NCI-H1092 treated with DMSO at 0.1 percent for 48 hours (cell line): ENCODE results near the gene SKIDA1.

Experiments used
- DNase-seq: peaks from one replicate; lab custom pipeline; 2025; lab: John Stamatoyannopoulos, UW

Gene SKIDA1

DNA sequence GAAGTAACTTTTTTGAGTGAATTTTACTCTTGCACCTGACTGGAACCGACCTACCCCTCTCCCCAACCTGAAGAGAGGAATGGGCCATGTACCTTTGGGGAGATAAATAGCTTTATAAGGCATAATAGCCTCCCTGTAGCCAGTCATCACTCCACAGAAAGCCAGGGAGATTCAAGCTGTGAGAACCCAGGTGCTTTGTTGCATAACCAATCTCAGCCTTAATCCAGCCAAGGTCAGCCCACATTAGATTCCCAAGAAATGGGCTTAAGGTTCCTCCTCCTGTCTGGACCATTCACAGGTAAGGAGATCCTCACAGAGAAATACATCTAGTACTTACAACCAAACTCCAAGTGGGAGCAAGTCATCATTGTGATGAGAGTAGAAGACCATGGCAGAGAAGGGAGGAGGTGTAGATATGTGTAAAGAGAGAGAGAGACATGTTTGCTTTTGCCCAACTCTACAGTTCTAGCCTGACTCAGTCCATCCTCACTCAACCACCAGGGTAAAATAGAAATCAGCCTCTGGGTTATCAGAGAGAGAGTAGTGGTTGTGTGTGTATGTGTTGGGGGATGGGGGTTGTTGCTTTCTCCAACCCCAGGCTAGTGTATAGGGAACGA, 23.6 kb downstream of the SKIDA1 start:
- no peak for DNase-seq

DNA sequence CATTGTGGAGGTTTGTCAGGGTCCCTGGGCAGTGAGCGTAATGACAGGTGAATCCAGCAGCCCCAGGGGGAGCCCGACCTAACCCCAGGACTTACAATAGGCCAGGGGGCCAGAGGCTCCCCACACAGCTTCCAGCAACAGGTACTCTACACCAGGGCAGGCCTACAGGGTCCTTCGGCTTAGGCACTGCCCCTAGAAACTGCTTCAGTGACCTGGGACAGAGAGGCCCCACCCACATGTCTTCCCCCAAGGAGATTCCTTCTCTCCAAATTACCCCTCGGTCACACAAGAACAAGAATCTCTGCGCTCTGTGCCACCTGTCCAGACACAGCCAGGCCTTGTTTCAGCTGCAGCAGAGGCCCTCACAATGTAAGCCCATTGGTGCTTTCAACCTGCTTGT, 24.4 kb downstream of the SKIDA1 start:
- no peak for DNase-seq

DNA sequence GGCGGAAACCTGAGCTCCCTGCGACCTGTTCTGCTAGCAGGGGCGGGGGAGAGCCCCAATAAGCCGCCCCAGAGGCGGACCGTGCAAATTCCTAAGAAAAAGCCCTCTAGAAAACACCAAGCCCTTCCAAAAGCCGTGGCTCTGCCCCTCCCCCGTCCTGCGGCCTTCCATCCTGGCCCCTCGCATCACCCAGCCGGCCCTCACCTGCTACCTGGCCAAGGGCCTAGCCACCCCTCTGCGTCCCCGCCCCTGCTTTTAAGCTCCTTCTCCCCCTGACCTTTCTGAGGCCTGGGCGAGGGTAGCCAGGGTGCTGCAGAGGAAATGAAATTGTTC, 24.9 kb downstream of the SKIDA1 start:
- DNase-seq, result no peak

DNA sequence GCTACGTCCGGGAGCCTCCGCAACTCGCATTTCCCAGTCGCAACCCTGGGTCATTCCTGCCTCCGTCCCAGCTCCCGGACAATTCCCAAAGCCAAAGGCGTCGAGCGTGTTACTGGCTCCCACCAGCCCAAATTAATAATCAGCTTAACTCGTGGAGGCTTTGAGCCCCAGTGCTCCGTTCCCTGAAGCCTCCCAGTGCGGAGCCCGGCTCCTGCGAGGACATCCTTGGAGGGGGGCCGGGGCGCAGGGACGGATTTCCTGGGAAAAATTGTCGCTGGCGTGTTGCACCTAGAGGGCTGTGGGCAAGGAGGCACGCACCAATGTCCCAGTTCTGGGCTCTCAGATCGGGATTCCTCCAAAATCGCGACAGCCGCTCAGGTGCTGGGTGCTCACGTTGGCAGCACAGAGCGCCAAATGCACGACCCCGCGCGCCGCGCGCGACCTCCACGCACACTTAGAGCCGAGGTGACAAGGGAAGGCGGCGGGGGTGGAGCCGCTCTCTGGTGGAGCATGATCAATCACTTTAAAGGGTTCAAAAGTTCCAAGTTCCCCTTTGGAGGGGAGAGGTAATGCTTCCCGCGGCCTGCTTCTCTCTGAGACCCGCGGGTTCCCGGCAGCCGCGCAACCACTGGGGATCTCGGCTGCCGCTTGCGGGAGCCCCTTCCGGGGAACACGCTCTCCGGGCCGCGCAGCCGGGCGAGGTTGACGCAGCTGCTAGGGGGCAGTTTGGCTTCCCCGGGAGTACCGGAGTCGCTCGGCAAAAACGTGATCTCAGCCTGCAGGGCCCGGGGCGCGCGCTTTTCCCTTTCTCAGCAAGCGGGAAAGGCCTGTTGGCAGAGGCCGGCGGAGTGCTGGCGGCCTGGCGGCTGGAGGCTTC, 25.5 kb downstream of the SKIDA1 start:
- DNase-seq, result no peak

DNA sequence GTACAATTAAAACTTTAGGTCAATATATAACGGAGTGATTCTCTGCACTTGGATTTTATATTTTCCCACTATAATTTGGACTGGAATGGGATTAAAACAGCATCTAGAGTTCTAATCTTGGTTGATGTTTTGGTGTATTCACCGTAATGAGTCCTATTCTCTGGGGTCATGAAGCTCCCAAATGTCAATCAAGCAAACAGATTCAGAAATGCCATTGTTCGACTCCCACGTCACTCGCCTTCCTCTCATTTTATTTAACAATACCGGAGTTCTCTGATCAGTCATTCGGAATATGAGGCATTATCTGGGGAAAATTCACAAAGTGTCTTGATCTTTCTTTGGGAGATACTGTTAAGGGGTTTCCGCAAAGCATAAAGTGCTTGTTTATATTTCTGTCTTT, 26.5 kb downstream of the SKIDA1 start:
- no peak for DNase-seq

DNA sequence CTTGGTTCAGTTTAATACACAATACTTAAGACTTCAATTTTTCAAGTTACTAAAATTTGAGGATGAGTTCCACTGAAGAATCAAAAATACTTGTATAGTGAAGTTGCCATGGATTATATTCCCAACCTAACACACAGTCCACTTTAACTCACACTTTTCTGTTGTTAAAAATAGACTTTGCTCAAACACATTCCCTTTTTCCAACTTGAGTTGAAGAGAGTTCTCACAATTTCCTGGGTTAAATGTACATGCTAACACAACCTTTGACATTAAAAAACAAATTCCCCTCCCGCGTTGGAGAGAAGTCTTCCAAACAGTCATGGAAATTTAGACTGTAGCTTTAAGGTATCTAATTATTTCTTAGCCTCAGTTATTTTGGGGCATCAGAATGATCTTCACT, 27.1 kb downstream of the SKIDA1 start:
- no peak for DNase-seq

DNA sequence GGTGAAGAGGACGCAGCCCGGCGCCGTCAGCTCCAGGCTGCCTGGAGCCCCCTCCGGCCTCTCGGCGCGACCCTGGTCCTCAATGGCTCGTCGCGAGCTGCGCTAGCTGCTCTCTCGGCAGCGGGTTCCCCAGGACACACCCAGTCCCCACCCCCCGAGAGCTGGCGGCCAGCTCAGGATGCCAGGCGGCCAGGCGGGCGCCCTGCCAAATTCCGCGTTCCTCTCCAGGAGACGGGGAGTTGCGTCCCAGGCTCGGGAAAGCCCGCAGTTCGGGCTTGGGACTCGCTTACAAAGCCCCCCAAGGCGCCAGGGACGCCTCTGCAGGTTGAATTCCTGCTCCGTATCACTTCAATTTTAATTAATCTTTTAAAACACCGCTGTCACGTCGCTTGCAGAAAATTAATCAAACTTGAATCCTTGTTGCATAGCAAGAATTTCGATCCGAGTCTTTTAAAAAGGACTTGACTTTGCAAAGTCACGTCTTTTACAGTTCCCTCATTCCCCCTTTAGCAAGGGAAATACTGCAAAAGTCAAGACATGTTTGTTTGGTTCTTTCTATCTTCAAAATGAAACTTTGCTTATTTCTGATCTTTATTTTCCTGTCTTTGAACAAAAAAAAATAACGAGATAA, 28.2 kb downstream of the SKIDA1 start:
- DNase-seq, result peak; percentile 76

DNA sequence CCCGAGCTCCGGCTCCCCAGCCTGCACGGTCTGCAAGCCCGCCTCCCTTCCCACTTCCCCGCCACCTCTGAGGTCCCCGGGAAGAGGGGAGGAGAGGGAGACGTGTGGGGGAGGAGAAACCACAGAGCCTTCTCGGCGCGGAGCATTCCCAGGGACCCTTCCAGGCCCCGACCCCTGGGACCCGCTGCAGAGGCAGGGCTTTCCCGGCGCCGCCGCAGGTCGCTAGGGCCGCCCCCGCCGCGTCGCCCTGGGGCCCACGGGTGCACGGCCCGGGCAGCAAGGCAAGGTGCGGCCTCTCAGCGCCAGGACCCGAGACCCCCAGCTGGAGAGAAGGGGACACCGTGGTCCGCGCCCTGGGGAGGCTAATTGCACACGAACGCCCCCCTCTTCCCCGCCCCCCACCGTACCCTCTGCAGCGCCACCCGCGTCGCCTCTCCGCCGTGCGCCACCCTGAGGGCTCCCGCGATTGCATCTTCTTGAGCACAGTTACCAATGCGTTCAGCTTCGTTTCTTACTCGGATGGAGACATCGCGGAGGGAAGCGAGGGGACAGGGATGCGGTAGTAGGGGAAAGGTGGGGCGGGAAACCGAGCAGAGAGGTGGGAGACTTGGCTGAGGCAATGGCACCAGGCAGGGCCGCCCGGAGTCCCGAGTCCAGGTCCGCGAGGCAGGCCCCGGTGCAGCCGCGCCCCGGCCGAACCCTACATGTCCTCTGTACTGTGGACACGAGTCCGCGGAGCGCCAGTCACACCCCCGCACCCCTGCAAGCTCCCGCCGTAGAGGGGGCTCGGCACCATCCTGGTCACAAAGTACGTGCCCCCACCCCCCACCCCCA, 28.9 kb downstream of the SKIDA1 start:
- DNase-seq, result peak; percentile 65

DNA sequence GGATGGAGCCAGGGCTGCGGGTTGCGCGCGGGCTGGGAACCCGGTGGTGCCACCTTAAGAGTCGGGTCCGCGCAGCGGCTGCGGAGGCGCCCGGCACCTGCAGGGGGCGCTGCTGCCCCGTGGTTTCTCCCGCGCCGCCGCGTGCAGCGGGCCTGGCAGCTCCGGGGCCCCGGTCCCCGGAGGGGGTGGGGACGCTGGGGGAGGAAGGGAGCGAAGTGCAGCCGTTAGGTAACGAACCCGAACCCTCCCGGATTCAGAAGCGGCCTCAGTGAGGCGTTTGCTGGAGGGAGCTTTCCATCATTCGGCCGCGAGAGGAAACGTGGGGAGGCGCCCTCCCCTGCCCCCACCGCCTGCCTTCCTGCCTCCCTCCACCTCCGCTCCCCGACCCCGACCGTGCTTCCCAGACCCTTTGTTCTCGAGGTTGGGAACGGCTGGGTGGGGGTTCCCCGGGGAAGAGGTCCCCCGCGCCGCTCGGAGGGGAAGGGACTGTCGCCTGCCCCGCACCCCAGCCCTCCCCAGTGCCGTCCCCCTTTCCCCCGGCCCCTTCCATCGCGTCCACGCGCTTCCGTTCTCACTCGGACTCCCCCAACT, 29.6 kb downstream of the SKIDA1 start:
- DNase-seq, result peak; percentile 57

DNA sequence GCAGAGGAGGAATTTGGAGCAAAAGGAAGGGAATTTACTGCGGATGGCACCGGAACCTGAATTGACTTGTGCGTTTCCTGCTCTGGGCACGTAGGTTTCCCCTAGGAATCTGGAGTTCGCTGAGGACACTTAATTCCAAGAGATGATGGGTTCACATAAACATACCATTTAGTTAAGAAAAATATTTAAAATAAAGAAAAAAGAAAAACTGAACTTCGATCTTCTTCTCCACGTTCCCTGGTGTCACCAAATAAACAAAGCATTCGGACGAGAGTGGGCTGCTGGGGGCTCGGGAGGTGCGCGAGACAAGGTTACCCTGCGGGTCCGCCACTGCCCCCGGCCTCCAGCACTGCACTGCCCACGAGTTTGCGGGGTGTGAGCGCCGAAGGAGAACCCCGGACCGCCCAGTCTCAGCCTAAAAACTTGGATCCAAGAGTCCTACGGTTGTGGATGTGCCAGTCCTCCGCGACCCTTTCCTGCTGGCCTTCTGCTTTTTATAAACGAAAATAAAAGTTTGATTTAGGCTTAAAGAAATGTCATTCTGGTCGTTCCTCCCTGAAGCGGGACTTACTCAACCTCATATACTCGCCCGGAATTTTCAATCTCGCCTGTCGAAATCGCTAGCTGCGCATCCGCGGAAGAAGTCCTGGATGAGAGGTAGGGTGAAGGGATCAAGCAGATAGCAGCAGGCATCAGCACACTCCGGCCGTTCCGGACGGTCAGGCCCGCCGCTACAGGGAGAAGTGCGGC, 30.3 kb downstream of the SKIDA1 start:
- DNase-seq, result no peak

DNA sequence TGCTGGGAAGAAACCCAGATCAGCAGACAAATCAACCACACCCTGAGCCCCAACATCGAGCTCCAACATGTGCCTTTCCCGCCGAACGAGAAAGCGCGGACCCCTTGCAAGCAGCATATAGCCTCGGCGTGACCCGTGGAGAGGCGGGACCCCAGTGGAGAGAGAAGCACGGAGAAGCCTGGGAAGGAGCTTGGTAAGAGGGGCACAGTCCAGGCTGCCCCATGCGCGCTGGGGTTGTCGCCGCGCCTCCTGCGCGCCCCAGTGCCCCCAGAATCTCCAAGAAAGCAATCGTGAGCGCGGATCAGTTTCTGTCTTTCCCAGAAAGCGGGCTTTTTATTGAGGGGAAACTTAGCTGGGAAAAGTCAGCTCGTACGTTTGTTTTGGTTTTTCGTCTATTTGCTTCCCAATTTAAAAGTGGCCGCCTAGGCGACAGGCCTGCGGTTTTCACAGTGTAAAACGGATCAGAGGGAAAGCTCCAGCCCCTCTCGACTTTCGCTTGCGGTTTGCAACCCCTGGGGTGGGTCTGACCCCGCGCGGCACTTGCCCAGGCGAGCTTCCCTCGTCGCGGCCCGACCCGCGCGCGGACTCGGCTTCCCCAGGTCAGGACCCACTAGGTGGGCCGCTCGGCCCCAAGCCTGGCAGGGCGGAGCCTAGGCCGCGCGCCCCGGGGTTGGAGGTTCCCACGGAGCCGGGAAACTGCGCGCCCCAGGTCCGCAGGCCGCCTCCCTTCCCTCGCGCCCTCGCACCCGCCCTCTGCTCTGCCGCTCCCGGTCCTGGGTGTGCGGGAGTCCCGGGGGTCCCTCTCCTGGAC, 31.1 kb downstream of the SKIDA1 start:
- DNase-seq, result no peak

DNA sequence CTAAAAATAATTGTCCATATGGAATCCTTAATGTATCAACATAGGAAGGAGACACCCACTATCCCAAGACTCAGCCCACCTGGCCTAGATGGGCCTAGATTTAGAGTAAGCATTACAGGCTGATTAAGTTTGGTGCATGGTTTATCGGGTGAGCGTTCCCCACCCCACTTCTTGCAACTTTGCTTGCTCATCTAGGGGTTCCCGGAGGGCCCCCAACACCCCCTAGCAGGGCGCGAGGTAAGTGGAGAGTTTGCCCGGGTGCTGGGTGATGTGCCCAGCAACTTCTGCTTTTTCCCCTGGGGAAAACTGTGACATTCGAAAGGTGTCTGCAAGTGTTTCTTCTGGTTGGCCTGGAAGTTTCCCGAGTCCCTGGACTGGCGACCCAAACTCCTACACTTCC, 31.7 kb downstream of the SKIDA1 start:
- no peak for DNase-seq

DNA sequence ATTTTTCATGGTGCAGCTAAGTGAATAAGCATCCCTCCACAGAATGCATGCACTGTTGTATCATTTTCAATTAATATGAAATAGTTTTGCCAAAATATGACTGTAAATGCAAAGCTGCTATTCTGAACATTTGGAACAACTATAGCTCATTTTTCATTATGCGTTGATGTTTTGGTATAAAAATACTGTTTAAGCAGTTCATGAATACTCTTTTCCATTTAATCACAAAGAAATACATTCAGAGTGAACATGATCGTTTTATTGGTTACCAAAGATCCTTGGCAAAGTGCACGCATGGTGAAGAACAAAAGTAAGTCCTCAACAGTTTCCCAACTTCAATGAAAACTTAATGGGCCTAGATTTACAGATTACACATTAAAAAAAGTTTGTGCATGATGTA, 33.1 kb downstream of the SKIDA1 start:
- no peak for DNase-seq

DNA sequence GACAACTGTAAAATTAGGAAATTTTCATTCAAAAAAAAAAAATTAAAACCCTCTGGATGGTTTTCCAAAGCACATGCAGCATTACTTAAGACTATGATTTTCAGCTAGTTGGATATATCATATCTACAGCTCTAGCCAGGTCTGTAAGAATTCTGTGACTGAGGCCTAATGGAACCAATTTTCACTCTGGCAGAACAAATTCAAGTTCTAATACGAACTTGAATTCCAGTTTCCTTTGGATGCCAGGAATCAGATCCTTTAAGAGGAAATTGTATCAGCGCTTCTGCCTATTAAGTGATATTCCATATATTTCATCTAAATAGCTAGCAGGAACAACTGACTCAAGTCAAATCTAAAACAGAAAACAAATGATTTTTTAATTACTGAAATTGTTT, 34.8 kb downstream of the SKIDA1 start:
- no peak for DNase-seq

DNA sequence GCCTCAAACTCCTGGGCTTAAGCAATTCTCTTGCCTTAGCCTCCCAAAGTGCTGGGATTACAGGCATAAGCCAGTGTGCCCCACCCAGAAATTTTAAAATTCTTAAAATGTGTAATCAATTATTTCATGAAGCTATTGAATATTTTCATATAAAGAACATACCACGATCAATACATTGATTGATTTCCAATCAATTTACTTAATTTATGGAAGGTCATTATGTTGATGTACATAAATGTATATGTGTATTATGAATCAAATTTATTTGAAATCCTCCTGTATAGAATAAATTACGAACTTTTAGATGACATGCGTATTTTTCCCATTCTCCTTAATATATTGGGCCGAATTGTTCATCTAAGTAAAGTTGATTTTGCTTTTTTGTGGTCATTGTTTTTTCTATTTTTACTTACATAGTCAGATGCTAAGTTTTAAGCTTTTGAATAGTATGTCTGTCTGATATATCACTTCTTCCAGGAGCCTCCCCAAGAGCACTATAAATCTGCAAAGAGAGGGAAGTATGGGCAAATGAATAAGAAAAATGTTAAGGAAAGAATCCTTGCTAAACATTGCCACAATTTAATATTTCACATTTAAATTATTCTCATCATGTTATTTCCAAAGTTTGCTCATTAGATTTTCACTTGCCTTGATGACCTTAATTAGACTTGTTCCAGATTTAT, 35.3 kb downstream of the SKIDA1 start:
- DNase-seq, result no peak

DNA sequence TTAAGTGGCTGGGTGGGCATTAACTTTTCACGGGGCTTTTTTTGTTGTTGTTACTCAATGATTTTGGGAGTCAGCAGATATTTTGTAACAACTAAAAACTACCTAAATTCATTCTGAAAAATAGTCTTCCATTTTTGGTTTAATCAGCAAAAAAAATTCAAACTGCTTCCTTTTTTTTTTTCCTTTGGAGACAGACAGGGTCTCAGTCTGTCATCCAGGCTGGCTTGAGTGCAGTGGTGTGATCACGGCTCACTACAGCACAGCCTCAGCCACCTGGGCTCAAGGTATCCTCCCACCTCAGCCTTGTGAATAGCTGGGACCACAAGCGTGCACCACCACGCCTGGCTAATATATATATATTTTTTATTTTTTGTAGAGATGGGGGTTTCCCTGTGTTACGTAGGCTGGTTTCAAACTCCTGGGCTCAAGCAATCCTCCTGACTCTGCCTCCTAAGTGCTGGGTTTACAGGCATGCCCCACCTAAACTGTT, 36.5 kb downstream of the SKIDA1 start:
- DNase-seq, result no peak

DNA sequence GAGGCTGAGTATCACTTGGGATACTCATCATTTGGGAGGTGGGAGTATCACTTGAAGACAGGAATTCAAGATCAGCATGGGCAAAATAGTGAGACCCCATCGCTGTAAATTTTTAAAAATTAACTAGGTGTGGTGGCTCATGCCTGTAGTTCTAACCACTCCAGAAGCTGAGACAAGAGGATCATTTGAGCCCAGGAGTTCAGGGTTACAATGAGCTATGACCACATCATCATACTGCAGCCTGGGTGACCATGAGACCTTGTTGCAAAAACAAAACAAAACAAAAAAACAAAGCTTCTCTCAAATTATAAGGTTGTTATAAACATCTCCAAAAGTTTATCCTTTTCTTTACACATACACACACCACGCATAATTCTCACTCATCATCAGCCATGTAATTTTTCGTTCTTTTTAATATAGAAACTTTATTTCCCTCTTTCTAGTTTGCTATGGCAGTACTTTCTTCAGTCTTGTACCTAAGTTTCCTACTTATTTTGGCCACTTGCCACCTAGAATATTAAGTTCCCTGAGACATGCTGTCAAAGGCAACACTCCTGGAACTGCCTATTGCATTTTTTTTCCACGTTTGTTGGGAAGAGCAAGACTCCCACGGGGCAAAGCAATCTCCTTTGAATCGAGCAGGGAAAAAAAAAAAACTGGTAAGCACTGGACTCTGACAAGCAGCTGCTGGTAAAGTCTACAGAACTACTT, 37.1 kb downstream of the SKIDA1 start:
- DNase-seq, result no peak

DNA sequence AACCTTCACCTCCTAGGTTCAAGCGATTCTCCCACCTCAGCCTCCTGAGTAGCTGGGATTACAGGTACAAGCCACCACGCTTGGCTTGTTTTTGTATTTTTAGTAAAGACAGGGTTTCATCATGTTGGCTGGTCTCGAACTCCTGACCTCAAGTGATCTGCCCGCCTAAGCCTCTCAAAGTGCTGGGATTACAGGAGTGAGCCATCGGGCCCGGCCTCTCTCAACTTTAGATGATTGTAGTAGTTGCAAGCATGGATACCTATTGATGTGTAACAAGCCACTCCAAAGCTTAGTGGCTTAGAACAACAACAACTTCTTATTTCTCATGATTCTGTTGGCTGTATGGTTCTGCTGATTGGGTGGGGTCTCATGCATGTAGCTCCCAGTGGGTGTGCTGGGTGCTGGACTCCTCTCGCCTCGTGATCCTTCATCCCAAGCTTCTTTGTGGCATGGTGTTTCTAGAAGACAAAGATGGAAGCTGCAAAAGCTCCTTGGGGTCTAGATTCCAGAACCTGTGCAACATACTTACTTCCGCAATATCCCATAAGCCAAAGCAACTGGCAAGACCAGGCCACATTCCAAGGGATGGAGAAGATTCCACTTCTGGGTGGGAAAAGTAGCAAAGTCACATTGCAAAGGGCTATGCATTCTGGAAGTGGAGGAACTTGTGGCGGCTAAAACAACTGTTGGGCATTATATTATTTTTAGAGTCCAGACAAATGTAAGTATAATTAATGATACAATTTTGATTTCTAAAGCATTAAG, 37.9 kb downstream of the SKIDA1 start:
- DNase-seq, result no peak
